GM19467 (cell line): ENCODE data around the gene C1orf87.

ENCODE experiments used
- ATAC-seq: cut with Tn5 transposase; IDR thresholded peaks from one replicate; pipeline ENCODE4 v1.9.1; 2021; ENCODE audit warnings: mild to moderate bottlenecking, moderate library complexity; ENCODE audit not compliant: unreplicated experiment

Gene C1orf87

DNA sequence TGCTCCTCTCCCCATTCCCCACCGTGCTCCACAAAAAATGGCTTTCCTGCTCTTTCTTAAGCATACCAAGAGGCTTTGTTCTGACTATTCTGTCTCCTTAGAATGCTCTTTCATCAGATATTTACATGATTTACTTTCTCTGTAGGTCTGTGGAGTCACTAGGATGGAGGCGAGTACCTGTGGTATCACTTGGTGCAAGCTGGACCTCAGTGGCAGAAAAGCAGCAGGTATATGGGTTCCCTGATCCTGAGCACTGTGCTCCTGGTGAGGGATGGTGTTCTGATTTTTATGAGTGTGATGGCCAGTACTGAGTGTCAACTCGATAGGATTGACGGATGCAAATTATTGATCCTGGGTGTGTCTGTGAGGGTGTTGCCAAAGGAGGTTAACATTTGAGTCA is 10.0 kb downstream of the C1orf87 start:
- no peak for ATAC-seq

DNA sequence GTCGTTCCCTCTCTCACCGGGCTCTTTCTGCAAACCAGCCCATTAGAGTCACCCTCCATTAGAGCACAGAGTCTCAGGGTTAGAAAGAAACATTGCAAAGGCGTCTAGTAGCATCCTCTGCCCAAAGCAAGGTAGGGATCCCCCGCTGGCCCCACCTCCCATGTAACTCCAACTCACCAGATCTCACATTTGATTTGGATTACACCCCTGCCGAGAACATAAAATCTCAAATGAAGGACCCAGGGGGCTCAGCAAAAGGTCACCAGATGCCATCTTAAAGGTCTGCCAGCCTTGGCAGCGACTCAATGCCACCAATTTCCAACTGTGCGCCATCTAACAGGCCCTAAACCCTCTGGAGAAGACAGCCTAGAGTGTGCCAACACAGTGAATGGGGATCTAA is 14.1 kb downstream of the C1orf87 start:
- ATAC-seq = no peak

DNA sequence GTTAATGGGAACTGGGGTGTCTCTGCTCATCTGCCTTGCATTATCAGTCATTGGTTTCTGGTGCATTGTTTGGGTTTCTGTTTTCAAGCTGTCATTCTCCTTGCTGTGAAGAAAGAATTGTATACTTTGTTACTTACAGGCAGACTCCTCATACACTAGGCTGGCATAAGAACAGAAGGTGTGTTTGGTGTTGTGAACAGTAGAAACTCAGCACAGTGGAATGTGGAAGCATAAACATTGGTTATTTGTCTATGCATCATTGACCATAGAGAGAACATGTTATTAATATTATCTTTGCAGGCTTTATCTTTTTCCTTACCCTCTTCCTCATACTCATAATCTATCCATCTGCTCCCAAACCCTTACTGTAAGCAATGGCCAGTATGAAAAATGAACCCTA is 18.2 kb downstream of the C1orf87 start:
- ATAC-seq = no peak

DNA sequence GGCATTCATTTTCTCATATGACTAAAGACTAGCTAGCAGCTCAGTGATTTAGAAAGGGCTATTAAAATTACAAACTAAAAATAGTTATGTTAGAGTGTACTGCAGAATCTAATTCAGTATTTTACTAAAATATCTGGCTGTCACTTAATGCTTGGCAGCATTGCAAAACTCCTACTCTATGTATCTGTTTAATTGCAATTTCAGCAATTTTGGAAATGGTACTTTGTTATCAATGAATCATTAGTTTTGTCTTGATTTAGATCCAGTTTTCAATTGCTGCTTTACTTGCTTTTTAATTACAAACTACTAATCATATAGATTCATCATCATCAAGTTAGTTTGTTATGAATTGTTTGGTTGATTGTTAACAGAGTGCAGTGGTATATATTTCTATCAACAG is 19.2 kb downstream of the C1orf87 start:
- ATAC-seq = no peak

DNA sequence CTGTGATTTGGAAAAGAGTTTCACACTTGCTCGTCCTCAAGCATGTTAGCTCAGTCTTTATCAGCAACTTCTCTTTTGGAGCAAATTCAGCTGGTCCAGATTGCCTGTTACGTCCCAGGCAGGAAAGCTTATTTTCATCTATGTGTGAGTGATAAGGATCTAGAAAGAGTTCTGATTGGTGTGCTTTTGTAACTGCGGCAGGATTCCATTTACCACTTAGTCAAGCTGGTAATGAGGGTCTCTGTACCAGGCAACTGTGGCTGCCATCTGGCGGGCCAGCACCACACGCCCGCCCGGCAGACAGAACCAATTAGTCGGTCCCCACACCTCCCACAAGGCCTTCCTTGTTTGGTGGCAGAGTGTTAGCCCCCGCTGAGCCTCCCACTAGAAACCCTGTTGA is 21.0 kb downstream of the C1orf87 start:
- ATAC-seq = no peak

DNA sequence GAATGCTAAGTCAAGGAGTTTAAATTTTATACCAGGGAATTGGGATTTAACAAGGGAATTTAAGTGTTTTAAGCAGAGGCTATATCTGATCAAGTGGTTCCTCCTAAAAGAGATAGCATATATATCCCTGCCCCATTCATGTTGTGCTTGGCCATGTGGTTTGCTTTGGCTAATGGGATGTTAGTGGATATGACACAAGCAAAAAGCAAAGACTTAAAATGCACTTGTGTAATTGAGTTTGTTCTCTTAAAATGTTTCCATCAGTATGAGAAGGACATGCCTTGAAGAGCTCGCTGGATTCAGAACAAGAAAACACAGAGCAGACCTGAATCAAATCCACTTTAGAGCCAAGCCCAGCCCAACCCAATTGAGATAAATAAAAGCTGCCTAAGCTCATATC is 22.4 kb downstream of the C1orf87 start:
- no peak for ATAC-seq

DNA sequence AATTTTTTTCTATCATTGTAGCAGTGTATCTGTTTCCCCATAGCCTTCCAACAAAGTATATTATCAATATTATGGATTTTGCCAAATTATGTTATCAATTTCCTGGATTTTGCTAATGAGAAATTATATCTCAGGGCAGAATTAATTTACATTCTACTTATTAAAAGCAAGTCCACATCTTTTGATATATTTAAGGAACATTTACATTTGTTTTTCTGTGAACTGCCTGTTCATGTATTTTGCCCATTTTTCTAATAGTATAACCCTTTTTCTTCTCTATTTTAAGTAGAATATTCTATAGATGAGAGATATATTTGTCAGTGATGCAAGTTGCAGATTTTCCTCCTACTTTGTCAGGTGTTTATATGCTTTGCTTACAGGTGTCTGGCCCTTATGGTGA is 24.4 kb downstream of the C1orf87 start:
- ATAC-seq = no peak

DNA sequence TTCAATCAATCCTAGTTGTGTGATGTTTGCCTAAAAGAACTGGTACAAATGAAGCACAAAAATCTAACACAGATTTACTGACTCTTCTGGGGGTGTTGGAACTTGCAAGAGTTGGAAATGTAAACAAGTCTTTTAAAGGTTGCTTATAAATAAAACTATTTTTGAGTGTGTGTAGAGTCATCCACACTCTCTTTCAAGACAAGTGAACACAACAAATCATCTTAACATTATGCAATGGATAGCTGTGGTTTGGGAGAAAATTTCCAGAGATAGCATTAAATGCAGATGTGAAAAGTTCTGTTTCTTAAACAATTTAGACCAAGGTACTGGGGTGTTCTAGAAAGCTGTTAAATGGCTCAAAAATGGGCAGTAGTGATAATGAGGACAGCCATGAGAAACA is 28.7 kb downstream of the C1orf87 start:
- no peak for ATAC-seq

DNA sequence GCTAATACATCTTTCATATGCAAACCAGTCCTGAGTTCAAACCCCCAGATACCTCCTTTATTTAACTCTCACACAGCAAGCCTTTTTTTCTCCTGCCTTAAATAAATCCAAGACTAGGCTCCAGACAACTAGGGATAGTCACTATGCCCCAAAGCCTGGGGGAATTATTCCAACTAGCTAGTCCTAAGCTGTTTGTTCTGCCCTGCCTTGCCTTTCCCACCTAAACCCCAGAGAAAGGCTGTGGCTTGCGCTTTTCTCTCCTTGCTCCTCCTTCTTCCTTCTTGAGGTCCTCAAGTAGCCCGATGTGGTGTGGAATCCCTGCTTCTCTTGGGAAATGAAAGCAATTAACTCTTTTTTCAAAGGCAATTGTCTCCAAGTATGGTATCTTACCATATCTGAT is 31.8 kb downstream of the C1orf87 start:
- ATAC-seq = no peak

DNA sequence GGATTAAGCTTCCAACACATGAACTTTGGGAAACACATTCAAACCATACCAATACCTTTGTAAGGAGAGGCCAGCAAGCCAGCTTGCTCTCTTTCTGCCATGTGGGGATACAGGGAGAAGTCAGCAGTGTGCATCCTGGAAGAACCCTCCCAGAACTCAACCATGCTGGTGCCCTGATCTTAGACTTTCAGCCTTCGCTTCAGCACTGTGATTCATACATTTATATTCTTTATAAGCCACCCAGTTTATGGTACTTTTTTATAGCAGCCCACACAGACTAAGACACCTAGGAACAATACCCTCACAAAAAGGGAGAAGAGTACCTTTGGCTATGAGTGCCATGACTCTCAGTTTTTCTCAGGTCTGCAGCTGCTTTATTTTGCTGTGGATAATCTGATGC is 35.9 kb downstream of the C1orf87 start:
- ATAC-seq = no peak

DNA sequence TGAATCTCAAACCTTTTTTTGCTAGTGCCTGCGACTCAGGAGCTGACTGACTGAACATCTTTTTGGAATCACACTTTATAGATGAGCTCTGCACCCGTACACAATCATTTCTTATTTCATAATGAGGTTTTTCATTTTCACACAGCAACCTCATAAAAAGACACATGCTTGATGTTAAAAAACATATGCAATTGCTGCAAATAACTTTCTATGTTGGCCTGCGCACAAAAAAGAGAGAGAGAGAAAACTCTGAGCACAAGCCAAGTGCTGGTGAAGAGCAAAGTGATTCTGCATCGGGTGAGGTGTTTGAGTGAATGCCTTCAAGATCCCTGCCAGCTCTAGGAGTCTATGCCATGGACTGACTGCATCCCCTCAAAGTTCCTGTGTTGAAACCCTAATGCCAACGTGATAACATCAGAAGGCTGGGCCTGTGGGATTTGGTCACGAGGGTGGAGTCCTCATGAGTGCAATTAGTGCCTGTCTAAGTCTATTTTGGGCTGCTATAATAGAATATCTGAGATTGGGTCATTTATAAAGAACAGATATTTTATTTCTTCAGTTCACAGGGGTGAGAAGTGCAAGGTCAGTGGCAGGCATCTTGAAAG is 36.6 kb downstream of the C1orf87 start:
- no peak for ATAC-seq

DNA sequence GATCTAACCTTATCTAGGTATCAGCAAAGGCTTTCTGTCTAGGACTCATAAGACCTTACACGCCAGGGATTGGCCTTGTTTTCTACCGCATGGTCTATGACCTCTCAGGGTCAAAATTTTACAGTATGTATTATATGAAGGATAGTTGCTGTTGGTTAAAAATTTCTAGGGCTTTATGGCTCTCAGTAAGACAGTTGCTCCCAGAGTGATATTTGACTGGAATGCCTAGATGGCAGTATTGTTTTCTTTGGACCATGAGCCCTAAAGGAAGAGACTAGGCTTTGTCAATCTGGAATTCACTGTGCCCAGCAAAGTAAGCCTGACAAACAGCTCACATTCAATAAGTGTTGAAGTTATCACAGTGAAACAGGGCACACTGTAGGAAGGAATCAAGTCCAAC is 37.6 kb downstream of the C1orf87 start:
- ATAC-seq = no peak

DNA sequence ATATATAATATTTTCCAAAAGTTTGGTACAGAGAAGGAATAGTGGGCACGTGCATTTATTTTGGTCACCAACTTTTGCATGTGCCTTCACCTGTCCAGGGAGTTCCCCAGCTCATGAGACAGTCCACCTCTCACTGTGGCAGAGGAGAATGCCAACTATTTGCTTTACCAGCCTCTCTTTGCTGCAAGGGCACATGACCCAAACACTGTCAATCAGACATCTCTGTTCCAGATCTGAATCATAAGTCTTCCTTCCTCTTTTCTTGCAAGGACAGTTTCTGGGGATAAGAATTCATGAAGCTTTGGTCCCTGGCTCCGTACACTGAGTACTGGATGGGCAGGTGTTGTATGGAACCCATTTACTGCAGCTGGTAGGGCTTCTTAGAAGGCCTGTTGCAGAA is 38.6 kb downstream of the C1orf87 start:
- no peak for ATAC-seq

DNA sequence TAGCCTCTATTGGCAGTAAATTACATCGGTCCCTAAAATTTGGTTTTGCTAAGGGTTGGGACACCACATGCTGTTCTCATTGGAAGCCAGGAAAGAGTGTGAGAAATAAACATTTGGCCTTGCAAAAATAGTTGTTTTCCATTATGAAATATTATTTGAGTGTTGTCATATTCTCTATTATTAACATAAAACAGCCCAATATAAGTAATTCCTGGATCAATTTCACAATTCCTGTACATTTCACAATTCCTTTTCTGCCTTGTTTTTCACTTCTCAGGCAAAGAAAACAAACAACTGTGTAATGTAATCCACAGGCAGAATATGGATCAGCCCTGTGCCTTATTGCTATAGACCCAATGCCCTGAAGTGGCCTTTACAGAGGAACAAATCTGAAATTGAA is 40.5 kb downstream of the C1orf87 start:
- ATAC-seq = no peak

DNA sequence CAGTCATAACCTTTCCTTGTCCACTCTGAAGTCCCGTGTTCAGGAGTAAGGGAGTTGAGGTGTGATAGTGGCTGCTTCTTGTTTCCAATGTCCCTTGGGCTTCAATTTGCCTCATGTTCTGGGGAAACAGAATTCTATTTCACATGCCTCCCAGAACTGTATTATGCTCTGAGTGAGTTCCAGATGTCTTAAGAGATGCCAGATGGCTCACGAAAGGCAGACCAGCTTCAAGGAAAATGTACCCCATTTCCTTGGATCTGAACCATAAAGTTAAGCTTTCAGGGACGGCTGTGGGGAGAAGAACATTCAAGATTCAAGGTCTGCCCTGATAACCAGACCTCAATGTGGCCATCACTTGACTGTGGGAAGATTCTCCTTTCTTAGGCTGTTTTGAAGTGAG is 42.4 kb downstream of the C1orf87 start:
- ATAC-seq = no peak

DNA sequence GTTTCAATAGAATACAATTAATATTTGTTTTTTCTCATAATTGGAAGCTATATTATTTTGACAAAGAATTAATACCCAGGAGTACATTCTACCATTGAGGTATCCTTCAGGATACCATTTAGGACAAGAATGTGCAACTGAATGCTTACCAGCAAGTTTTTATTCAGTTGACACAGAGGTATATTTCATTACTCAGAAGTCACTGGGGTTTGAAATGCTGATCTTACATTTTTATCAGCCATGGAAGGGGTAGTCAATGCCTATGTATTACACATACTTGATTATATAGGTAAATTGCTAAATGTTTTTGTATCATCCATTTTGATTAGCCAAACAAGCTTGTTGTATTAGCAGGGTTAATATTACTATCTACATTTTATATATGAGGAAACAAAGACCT is 48.0 kb downstream of the C1orf87 start:
- ATAC-seq = no peak

DNA sequence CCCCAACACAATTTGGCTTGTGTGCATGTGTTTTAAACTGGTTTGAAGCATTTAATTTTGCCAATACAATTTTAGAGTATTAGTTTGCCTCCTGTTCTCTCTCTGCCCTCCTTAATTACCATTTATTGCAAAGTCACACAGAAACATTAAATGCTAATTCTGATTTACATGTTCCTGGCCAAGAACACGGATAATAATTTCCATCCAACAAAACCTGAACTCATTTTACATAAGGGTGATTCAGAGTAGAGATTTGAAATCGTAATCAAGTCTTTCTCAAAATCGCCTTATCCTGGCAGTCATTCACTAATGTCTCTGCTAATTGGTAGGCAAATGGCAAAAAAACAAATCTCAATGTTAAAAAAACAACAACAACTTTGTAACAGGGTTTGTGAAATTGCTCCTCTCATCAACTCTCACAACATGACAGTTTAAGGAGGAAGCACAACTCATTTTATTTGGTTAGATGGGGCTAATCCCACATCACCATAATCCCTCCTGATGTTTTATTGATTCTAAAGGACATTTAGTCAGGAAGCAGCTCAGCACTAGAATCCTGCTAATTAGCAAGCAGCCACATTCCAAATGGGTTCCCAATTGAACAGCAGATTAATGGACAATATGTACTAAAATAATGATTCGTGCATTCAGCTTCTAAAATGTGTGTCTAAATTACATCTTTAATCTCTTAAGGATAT is 55.9 kb downstream of the C1orf87 start:
- no peak for ATAC-seq

DNA sequence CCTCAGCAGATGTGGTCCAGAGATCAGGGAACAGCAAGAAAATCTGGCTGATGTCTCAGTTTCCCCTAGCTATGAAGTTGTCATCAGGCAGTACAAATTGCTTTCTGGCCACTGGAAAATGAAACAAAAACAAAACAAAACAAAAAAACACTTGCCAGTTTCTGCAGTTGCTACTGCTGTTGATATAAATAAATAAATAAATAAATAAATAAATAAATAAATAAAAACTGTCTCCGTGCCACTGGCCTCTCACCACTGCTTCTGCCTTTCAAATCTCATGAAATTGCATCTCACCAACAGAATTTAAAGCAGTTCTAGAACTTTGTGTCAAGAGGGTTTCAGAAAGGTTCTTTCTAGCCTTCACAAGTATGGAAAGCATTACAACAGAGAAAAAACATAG is 62.9 kb downstream of the C1orf87 start:
- no peak for ATAC-seq

DNA sequence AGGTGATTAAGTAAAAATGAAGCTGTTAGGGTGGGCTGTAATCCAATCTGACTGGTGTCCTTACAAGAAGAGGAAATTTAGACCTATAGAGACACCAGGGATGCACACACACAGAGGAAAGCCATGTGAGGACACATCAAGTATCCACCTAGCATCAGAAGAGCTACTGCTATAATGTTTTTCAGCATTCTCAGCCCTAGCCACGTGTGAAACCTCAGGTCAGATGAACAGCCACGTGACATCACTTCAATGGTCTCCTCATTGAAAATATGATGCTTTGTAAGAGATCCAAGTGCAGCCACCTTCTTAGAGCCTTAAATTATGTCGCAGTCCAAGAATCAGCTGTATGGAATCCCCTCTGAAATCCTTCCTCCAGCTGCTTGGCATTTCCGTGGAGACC is 65.1 kb downstream of the C1orf87 start:
- no peak for ATAC-seq

DNA sequence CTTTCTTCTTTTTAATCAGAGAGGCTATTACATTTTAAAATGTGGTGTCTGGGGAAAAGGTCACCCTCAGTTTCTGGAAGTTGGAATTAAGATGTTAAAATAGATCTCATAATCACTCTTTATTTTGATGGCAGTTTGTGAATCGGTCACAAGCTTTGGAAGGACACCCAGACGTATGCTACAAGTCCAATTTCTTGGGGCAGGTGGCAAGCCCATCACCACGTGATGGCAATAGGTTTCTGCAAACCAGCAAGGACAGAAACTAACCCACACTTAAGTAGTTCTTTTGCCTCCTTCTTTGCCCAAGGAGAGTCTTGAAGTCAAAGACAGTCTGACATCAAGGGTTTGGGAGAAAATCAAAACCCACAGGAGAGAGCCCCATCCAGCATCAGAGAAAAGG is 72.9 kb downstream of the C1orf87 start:
- ATAC-seq = no peak

DNA sequence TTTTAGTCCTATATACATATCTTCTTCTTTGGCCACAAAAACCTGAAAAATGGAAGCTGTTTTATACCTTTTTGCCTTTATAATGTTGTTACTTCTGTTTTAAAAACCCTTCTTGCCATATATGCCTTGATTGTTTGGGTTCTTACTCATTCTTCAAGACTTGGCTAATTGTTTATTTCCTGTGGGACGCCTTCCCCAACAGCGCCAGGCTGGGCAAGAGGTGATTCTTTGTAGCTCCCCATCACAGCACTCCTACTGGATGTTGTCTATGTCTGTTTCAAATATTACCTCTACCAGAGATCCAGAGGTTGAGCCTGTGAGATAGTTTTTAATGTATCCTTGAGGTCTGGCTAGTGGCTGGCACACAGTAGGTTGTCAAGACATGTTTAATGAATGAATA is 73.8 kb downstream of the C1orf87 start:
- ATAC-seq = no peak

DNA sequence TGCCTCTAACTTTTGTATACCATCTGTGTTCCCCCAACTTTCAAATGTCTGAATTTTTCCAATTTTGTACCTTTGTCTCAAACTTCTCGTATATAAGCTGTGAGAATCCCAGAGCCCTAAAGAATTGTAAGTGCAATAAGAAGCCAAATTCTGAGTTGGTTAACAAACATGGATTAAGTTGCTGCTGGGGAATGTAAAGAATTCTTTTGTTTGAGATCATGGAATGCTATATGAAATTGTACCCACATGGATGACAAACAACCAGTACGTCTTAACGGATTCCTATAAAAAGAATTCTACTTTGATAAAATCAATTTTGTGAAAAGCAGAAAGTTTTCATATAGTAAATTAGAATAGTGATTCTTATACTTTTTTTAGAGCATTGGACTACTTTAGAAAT is 74.6 kb downstream of the C1orf87 start:
- no peak for ATAC-seq

DNA sequence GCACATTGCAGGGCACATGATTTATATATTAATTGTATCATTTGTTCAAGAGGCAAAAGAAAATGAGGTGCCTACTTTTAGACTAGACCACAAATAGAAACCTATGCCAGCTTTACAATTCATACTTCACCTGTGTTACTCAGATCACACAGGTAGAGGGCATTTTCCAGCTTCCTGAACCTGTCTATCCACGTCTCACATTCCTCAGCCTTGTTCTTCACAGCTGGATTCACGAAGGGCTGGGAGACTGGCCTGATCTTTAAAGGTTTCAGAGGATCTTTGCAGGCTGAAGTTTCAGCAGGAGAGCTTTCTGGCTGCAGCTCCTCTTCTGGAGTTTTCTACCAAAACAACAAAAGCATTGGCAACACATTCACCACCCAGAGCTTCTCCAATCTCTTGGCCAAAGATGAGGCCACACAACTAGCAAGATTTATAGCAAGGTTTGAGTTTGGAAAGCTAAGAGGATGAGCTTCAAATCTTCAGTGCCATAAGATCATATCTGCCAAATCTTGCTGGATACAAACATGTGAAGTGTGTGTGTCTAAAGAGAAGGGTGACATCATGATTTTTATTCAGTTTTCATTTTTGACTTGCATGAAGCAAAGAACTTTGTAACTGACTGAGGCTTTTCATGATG is 76.0 kb downstream of the C1orf87 start:
- no peak for ATAC-seq
